Measurements from ENCODE around the gene MCC.

DNA sequence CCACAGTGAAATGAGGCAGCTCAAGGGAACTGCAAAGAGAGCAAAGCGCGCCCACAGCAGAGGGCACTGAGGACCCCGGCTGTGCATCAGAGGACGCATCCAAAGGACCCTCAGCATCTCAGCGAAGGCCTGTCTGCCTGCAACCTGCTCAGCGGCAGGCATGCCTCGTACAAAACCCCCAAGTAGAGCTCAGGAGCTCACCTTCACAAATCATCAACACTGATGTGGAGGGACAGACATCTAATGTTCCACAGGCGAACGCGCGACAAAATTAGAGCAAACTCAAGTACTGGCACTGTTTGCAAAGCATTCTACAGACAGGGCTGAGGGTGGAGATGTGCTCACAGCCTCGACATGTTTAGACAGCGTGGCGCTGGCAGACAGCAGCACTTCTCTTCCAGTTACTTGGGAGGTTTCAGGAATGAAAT lies 430.7 kb downstream of the MCC start:
- no peak for TF ChIP-seq EZH2 (IDR thresholded peaks at IDR 0.05; ENCODE audit: insufficient read depth, poor library complexity, severe bottlenecking)
- no peak for TF ChIP-seq EZH2phosphoT487 (IDR thresholded peaks at IDR 0.05; ENCODE audit: insufficient read depth, low read depth)
